Esophagus squamous epithelium (tissue), 5 donors: Measurements from ENCODE around the gene CHST11. TPM values are rescaled to one million over a fixed set of nuclear protein-coding genes. Genes with fewer than 3 reads are reported as not detected.

Experiments
- DNase-seq: peaks from one replicate; lab custom pipeline; 2025; lab: John Stamatoyannopoulos, UW
- H3K27ac ChIP-seq, 4 donors: fragments of 200-600 bp; sonication (generic); one replicate each; pipeline ENCODE4 v1.5.1; 2016 to 2019; ENCODE audit warnings: mild to moderate bottlenecking in 1 of 4
- H3K27me3 ChIP-seq, 4 donors: fragments of 200-600 bp; sonication (generic); 1 replicate in 3 of 4; 2 replicates in 1 of 4; pipeline versions ENCODE4 v1.5.1 to v1.6.0; 2017 to 2021; ENCODE audit warnings: antibody characterized with exemption in 1 of 4
- H3K36me3 ChIP-seq, 3 donors: fragments of 200-600 bp; sonication (generic); one replicate each; pipeline ENCODE4 v1.5.1; 2016 to 2019
- H3K4me1 ChIP-seq, 3 donors: fragments of 200-600 bp; sonication (generic); one replicate each; pipeline ENCODE4 v1.5.1; 2017 to 2019
- H3K4me3 ChIP-seq, 4 donors: fragments of 200-600 bp; sonication (generic); 1 replicate in 3 of 4; 2 replicates in 1 of 4; pipeline ENCODE4 v1.5.1; 2016 to 2019; ENCODE audit warnings: mild to moderate bottlenecking in 2 of 4, moderate library complexity in 1 of 4
- H3K9me3 ChIP-seq, 3 donors: fragments of 200-600 bp; sonication (generic); one replicate each; pipeline ENCODE4 v1.5.1; 2016 to 2019
- POLR2A ChIP-seq, 4 donors: fragments of 450-650 bp; IDR thresholded peaks; one replicate each; pipeline ENCODE4 v1.6.1; 2017; ENCODE audit warnings: antibody characterized with exemption in 4 of 4, mild to moderate bottlenecking in 4 of 4, moderate library complexity in 3 of 4
- WGBS, 2 donors: methylation state at CpG; one replicate each; pipeline ENCODE4 v1.1.5; 2018; 5-methylcytosine and 5-hydroxymethylcytosine counted together
- intact Hi-C: fragments of 100-400 bp; cut with DNase I; formaldehyde crosslinking; loops from one replicate; pipeline ENCODE4 v1.15.0; 2022
- total RNA-seq, 4 donors: library from RNA; depleted of rRNA; stranded (reverse); fragments of >200 nt; gene quantifications; one replicate each; pipeline ENCODE4 v1.1.0, GENCODE V29; 2016
- TF ChIP-seq, protein P1 (sequence below), 6 experiments: fragments of 450-650 bp in 4 of 6; fragments of 200-600 bp in 2 of 6; sonication (generic) in 2 of 6; IDR thresholded peaks; one replicate each; pipeline ENCODE4 v1.5.1; 2016 to 2019; ENCODE audit warnings: antibody characterized with exemption in 6 of 6, mild to moderate bottlenecking in 4 of 6, moderate library complexity in 4 of 6
- donor health status: DM: yes; HTN: yes; CAD: no.

The CHST11 gene
- total RNA-seq, 4 donors from 2014 or later: 6.3 to 12.6 (median 10.3) TPM

GRCh38 chr12:104490850-104491249 is 34.1 kb downstream of the CHST11 start:
- intact Hi-C loops: no loop called here
- H3K9me3 ChIP-seq: no peaks in the 10 kb centered on the region
- WGBS, 2 donors: 70 to 93% methylated on average over 3 of the region's 3 CpGs
- H3K4me1 ChIP-seq: peaks cover 6 to 32% (median 9%) of the 10 kb centered on the region in 3 donors
- no peak for DNase-seq
- H3K27me3 ChIP-seq: no peaks in the 10 kb centered on the region
- H3K27ac ChIP-seq: no peak overlapping the region
- no peaks in the 10 kb centered on the region for H3K36me3 ChIP-seq
- TF ChIP-seq POLR2A (IDR thresholded peaks at IDR 0.05): no peak
- TF ChIP-seq, protein P1, sequence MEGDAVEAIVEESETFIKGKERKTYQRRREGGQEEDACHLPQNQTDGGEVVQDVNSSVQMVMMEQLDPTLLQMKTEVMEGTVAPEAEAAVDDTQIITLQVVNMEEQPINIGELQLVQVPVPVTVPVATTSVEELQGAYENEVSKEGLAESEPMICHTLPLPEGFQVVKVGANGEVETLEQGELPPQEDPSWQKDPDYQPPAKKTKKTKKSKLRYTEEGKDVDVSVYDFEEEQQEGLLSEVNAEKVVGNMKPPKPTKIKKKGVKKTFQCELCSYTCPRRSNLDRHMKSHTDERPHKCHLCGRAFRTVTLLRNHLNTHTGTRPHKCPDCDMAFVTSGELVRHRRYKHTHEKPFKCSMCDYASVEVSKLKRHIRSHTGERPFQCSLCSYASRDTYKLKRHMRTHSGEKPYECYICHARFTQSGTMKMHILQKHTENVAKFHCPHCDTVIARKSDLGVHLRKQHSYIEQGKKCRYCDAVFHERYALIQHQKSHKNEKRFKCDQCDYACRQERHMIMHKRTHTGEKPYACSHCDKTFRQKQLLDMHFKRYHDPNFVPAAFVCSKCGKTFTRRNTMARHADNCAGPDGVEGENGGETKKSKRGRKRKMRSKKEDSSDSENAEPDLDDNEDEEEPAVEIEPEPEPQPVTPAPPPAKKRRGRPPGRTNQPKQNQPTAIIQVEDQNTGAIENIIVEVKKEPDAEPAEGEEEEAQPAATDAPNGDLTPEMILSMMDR (IDR thresholded peaks at IDR 0.05): no peak
- H3K4me3 ChIP-seq: no peak overlapping the region

DNA sequence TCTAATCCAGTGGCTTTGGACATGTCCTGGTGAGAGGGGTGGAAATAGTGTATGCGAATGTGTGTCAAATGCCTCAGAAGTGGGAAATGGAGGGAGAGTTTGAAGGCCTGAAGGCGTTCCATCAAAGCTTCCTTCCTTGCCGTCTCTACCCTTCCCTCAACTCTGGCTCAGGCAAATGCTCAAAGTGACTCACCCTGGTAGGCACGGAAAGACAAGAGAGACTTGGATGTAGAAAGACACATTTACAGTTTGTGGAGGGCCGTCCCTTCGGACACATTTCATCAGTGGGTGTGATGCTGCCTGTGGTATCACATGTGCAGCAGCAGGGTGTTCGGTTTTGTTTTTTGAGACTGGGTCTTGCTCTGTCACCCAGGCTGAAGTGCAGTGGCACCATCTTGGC is 36.7 kb downstream of the CHST11 start:
- peaks cover 0 to 30% (median 6%) of the 10 kb centered on the region in 3 donors for H3K4me1 ChIP-seq
- H3K27me3 ChIP-seq: no peaks in the 10 kb centered on the region
- WGBS, 2 donors: 82 to 91% methylated on average over 7 of the region's 7 CpGs
- no peak for TF ChIP-seq POLR2A (IDR thresholded peaks at IDR 0.05)
- TF ChIP-seq, protein P1 (IDR thresholded peaks at IDR 0.05): no peak
- H3K36me3 ChIP-seq: no peaks in the 10 kb centered on the region
- DNase-seq: no peak
- peak overlapping the region in 2 of 4 donors; percentile 39 to 63 for H3K27ac ChIP-seq
- intact Hi-C loops: no loop called here
- no peaks in the 10 kb centered on the region for H3K9me3 ChIP-seq
- no peak overlapping the region for H3K4me3 ChIP-seq

DNA sequence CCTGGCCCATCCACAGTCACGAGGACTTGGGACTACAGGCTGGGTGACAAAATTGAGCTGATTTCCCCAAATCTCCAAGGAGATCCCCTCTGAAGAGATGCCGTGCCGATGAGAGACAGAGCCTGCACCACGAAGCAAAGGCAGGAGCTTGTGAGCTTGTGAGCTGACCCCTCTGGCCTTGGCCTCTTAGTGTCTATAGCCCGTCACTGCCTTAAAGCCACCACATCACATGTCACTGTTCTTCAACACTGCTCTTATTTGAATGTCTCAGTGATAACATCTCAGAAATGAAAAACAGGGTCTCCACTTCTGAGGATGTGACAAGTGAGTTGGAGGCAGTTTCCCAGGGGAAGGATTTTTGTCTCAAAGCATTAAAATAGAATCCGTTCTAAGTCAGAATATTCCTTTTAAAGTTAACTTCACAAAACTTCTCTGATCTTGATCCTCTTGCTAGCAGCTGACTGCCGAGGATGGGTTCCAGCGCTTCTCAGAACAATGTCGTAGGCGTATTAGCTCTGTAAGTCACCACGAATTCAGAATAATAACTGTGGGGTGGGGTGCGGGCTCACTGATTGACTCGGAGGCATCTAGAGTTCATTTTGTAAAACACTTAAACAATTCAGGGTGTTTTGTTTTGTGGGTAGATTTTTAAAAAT is 37.5 kb downstream of the CHST11 start:
- peak overlapping the region in 1 of 4 donors; percentile 19 for H3K4me3 ChIP-seq
- peaks cover 0 to 30% (median 6%) of the 10 kb centered on the region in 3 donors for H3K4me1 ChIP-seq
- H3K36me3 ChIP-seq: no peaks in the 10 kb centered on the region
- H3K27ac ChIP-seq: peak overlapping the region in 3 of 4 donors; percentile 39 to 63 (median 45)
- TF ChIP-seq, protein P1 (IDR thresholded peaks at IDR 0.05): no peak
- TF ChIP-seq POLR2A (IDR thresholded peaks at IDR 0.05): no peak
- no peak for DNase-seq
- no peaks in the 10 kb centered on the region for H3K27me3 ChIP-seq
- intact Hi-C loops: no loop called here
- no peaks in the 10 kb centered on the region for H3K9me3 ChIP-seq
- 73 to 78% methylated on average over 9 to 11 of the region's 13 CpGs for WGBS, 2 donors

- DNase-seq: no peak
- 62% methylated on average over 5 of the region's 5 CpGs for WGBS, 2 donors
- peaks cover 0 to 30% (median 6%) of the 10 kb centered on the region in 3 donors for H3K4me1 ChIP-seq
- no peaks in the 10 kb centered on the region for H3K36me3 ChIP-seq
- H3K4me3 ChIP-seq: peak overlapping the region in 1 of 4 donors; percentile 19
- peak overlapping the region in 3 of 4 donors; percentile 3 to 63 (median 45) for H3K27ac ChIP-seq
- intact Hi-C loops: no loop called here
- no peaks in the 10 kb centered on the region for H3K9me3 ChIP-seq
- no peaks in the 10 kb centered on the region for H3K27me3 ChIP-seq
- TF ChIP-seq, protein P1 (IDR thresholded peaks at IDR 0.05): no peak
- no peak for TF ChIP-seq POLR2A (IDR thresholded peaks at IDR 0.05)
Measured at GRCh38 chr12:104494793-104495158, 38.0 kb downstream of the CHST11 start.

- 71 to 95% methylated on average over 3 of the region's 3 CpGs for WGBS, 2 donors
- Histone ChIP-seq H3K36me3 (no peaks in the 10 kb centered on the region), H3K4me1 (peaks cover 0 to 30% (median 6%) of the 10 kb centered on the region in 3 donors)
Measured at GRCh38 chr12:104495786-104496185, 39.0 kb downstream of the CHST11 start.

More at GRCh38 chr12:104495786-104496185, 39.0 kb downstream of the CHST11 start:
- H3K4me3 ChIP-seq: no peak overlapping the region
- H3K27ac ChIP-seq: no peak overlapping the region
- DNase-seq: no peak
- no peaks in the 10 kb centered on the region for H3K27me3 ChIP-seq
- intact Hi-C loops: no loop called here
- no peak for TF ChIP-seq POLR2A (IDR thresholded peaks at IDR 0.05)
- TF ChIP-seq, protein P1 (IDR thresholded peaks at IDR 0.05): no peak
- no peaks in the 10 kb centered on the region for H3K9me3 ChIP-seq
